ENCODE data around the gene CAVIN2. TPM values are rescaled to one million over a fixed set of nuclear protein-coding genes. Genes with fewer than 3 reads are reported as not detected.

CAVIN2 gene
- polyA plus RNA-seq, 3 donors, result 0.07 to 3.1 (median 1.2) TPM

DNA sequence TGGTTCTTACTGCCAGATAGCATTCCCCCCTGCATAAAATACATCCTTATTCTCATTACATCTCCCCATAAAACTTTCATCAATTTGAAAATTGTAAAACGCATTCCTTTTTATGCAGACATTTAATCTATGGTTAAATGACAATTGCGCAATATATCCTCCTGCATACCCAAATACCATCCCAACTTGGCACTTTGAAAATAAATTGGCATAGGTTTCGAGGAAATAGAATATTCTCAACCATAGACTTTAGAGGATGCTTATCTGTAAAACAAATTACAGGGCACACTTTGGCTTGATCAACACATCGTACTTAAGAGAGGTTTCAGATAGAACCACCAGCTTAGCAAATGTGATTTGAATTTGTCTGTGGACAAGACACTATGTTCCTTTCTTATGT, 31.0 kb upstream of the CAVIN2 start:
- no peak overlapping the region for H2AFZ ChIP-seq (ENCODE audit: insufficient read depth, low read depth, low read length, poor library complexity, severe bottlenecking)
- H3K79me2 ChIP-seq (ENCODE audit: insufficient read depth, low read length), result no peaks in the 10 kb centered on the region
- no peaks in the 10 kb centered on the region for H3K4me1 ChIP-seq (ENCODE audit: control insufficient read depth in 1 of 2, insufficient read depth in 2 of 2, low read length in 2 of 2)
- H3K4me3 ChIP-seq (replicated peaks in 1 of 3; ENCODE audit: low read depth in 2 of 3, low read length in 3 of 3), result no peak overlapping the region
- TF ChIP-seq, protein P1, sequence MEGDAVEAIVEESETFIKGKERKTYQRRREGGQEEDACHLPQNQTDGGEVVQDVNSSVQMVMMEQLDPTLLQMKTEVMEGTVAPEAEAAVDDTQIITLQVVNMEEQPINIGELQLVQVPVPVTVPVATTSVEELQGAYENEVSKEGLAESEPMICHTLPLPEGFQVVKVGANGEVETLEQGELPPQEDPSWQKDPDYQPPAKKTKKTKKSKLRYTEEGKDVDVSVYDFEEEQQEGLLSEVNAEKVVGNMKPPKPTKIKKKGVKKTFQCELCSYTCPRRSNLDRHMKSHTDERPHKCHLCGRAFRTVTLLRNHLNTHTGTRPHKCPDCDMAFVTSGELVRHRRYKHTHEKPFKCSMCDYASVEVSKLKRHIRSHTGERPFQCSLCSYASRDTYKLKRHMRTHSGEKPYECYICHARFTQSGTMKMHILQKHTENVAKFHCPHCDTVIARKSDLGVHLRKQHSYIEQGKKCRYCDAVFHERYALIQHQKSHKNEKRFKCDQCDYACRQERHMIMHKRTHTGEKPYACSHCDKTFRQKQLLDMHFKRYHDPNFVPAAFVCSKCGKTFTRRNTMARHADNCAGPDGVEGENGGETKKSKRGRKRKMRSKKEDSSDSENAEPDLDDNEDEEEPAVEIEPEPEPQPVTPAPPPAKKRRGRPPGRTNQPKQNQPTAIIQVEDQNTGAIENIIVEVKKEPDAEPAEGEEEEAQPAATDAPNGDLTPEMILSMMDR (IDR thresholded peaks at IDR 0.05), result no peak
- no peaks in the 10 kb centered on the region for H3K4me1 Mint-ChIP-seq
- H3K36me3 Mint-ChIP-seq, result no peaks in the 10 kb centered on the region
- no peak overlapping the region for H3K4me3 Mint-ChIP-seq
- no peak for DNase-seq
- H3K4me2 ChIP-seq (replicated peaks; ENCODE audit: extremely low read depth, low read length, poor library complexity, severe bottlenecking), result no peak overlapping the region
- WGBS (ENCODE audit: insufficient coverage), result no CpG with 5 or more reads among the region's 4 CpGs
- H3K9me3 ChIP-seq (replicated peaks in 1 of 2; ENCODE audit: control insufficient read depth in 1 of 2, insufficient read depth in 1 of 2, low read length in 2 of 2), result peaks cover 0 to 20% of the 10 kb centered on the region in 2 donors
- H3K9ac ChIP-seq (ENCODE audit: insufficient read depth, low read length, poor library complexity, severe bottlenecking), result no peak overlapping the region
- no peak overlapping the region for H3K27ac Mint-ChIP-seq
- H3K9me3 Mint-ChIP-seq, result peaks cover 8 to 18% (median 13%) of the 10 kb centered on the region in 7 donors
- H3K27me3 Mint-ChIP-seq (ENCODE audit: low read depth in 3 of 3), result no peaks in the 10 kb centered on the region
- H3K36me3 ChIP-seq (replicated peaks in 1 of 2; ENCODE audit: control insufficient read depth in 1 of 2, insufficient read depth in 2 of 2, low read length in 2 of 2), result no peaks in the 10 kb centered on the region
- no peaks in the 10 kb centered on the region for H3K27me3 ChIP-seq (ENCODE audit: control insufficient read depth in 2 of 2, insufficient read depth in 2 of 2, low read length in 2 of 2)
- H4K20me1 ChIP-seq (ENCODE audit: insufficient read depth, low read length), result no peaks in the 10 kb centered on the region
- intact Hi-C loops (cut with micrococcal nuclease), result no loop called here
- H3K27ac ChIP-seq (ENCODE audit: low read depth in 1 of 2, low read length in 2 of 2), result no peak overlapping the region

DNA sequence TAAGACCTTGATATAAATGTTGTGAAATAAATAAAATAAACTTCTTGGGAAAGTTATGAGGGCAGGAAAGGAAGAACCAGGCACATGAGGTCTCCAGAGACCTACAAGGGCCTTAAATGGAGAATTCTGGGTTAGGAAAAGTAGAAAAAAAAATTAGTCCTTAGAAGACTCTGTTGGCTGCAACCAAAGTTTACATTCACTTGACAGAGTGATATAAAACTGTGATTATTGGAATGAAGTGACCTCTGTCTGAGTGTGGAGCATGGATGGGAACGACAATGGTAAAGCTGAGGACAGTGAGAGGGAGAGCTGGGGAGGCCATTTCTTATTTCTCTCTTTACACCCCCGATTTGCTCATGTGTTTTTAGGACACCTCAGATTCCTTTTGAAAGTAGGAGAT, 29.0 kb upstream of the CAVIN2 start:
- H3K4me3 ChIP-seq (replicated peaks in 1 of 3; ENCODE audit: low read depth in 2 of 3, low read length in 3 of 3), result no peak overlapping the region
- Mint-ChIP-seq H3K27ac (no peak overlapping the region), H3K36me3 (no peaks in the 10 kb centered on the region), H3K4me3 (no peak overlapping the region), H3K9me3 (peaks cover 0 to 4% (median 1%) of the 10 kb centered on the region in 7 donors), H3K27me3 (ENCODE audit: low read depth in 3 of 3) (no peaks in the 10 kb centered on the region), H3K4me1 (no peaks in the 10 kb centered on the region)
- H3K4me1 ChIP-seq (ENCODE audit: control insufficient read depth in 1 of 2, insufficient read depth in 2 of 2, low read length in 2 of 2), result no peaks in the 10 kb centered on the region
- H3K36me3 ChIP-seq (replicated peaks in 1 of 2; ENCODE audit: control insufficient read depth in 1 of 2, insufficient read depth in 2 of 2, low read length in 2 of 2), result no peaks in the 10 kb centered on the region
- TF ChIP-seq, protein P1 (IDR thresholded peaks at IDR 0.05), result no peak
- no peak overlapping the region for H2AFZ ChIP-seq (ENCODE audit: insufficient read depth, low read depth, low read length, poor library complexity, severe bottlenecking)
- no peak overlapping the region for H3K4me2 ChIP-seq (replicated peaks; ENCODE audit: extremely low read depth, low read length, poor library complexity, severe bottlenecking)
- no peaks in the 10 kb centered on the region for H4K20me1 ChIP-seq (ENCODE audit: insufficient read depth, low read length)
- no peak overlapping the region for H3K9ac ChIP-seq (ENCODE audit: insufficient read depth, low read length, poor library complexity, severe bottlenecking)
- WGBS (ENCODE audit: insufficient coverage), result no CpG with 5 or more reads among the region's 2 CpGs
- intact Hi-C loops (cut with micrococcal nuclease), result no loop called here
- H3K9me3 ChIP-seq (replicated peaks in 1 of 2; ENCODE audit: control insufficient read depth in 1 of 2, insufficient read depth in 1 of 2, low read length in 2 of 2), result peaks cover 0 to 7% of the 10 kb centered on the region in 2 donors
- no peak for DNase-seq
- H3K27me3 ChIP-seq (ENCODE audit: control insufficient read depth in 2 of 2, insufficient read depth in 2 of 2, low read length in 2 of 2), result no peaks in the 10 kb centered on the region
- H3K79me2 ChIP-seq (ENCODE audit: insufficient read depth, low read length), result no peaks in the 10 kb centered on the region
- no peak overlapping the region for H3K27ac ChIP-seq (ENCODE audit: low read depth in 1 of 2, low read length in 2 of 2)
